Kidney (tissue), 14 donors: ENCODE results near the gene ACVRL1. TPM values are rescaled to one million over a fixed set of nuclear protein-coding genes. Genes with fewer than 3 reads are reported as not detected.
A peak's percentile ranks its signal among the peaks of the same experiment; 100 is the strongest.

Experiments
- DNase-seq, 5 donors: peaks; one replicate each; pipeline ENCODE4 v3.0.0-alpha.2; 2013 to 2020
- FAIRE-seq: peaks from 2 replicates; lab custom pipeline; 2012; peaks lifted over from hg19 to GRCh38; lab: Jason Lieb, UNC
- H3K27ac ChIP-seq, 2 donors: one replicate each; pipeline ENCODE4 v1.7.0; 2013; ENCODE audit warnings: low read depth in 2 of 2, low read length in 2 of 2, inconsistent platforms in 1 of 2
- H3K27me3 ChIP-seq: one replicate; pipeline ENCODE4 v1.7.1; 2013; ENCODE audit warnings: low read length, inconsistent platforms; ENCODE audit not compliant: control insufficient read depth, insufficient read depth
- H3K36me3 ChIP-seq, 3 donors: one replicate each; pipeline versions ENCODE4 v1.7.0 to v1.7.1; 2013; ENCODE audit warnings: low read length in 3 of 3, control low read depth in 1 of 3, inconsistent platforms in 1 of 3; ENCODE audit not compliant: insufficient read depth in 3 of 3, control insufficient read depth in 2 of 3
- H3K4me1 ChIP-seq, 3 donors: one replicate each; pipeline versions ENCODE4 v1.7.0 to v1.7.1; 2013; ENCODE audit warnings: low read length in 3 of 3, inconsistent platforms in 1 of 3, low read depth in 1 of 3; ENCODE audit not compliant: control insufficient read depth in 2 of 3, insufficient read depth in 2 of 3
- H3K4me3 ChIP-seq, 3 donors: one replicate each; pipeline versions ENCODE4 v1.7.0 to v1.8.1; 2013; ENCODE audit warnings: low read length in 3 of 3, control low read depth in 1 of 3, inconsistent platforms in 1 of 3
- H3K9ac ChIP-seq, 3 donors: one replicate each; pipeline versions ENCODE4 v1.7.0 to v1.7.1; 2013; ENCODE audit warnings: low read length in 3 of 3, control low read depth in 1 of 3, inconsistent platforms in 1 of 3
- H3K9me3 ChIP-seq, 3 donors: one replicate each; pipeline versions ENCODE4 v1.7.0 to v1.7.1; 2013; ENCODE audit warnings: low read length in 3 of 3, control low read depth in 1 of 3, inconsistent platforms in 1 of 3; ENCODE audit not compliant: control insufficient read depth in 2 of 3, insufficient read depth in 1 of 3
- intact Hi-C: fragments of 100-400 bp; cut with DNase I; formaldehyde crosslinking; loops from one replicate; pipeline ENCODE4 v1.11.1; 2022
- polyA plus RNA-seq: library from polyadenylated mRNA; stranded (reverse); fragments of 350-450 nt; fragmentation: Illumina TruSeq; extraction: RNeasy Lipid Tissue Mini Kit (QIAGEN cat#74804); gene quantifications from one replicate; pipeline ENCODE4 v1.2.3, GENCODE V29; 2014; ENCODE audit warnings: low read depth, low replicate concordance; ENCODE audit not compliant: insufficient read depth
- total RNA-seq: library from RNA; stranded (reverse); fragmentation: NEBNext Ultra II Directional; extraction: Animal tissue kit (Norgen Biotek cat#: 25700); gene quantifications from one replicate; pipeline ENCODE4 v1.2.1, GENCODE V29; 2021
- TF ChIP-seq, protein P1 (sequence below): IDR thresholded peaks from 3 replicates; pipeline ENCODE4 v1.5.1; 2012; ENCODE audit warnings: mild to moderate bottlenecking, moderate library complexity, borderline replicate concordance; ENCODE audit not compliant: insufficient read depth; ENCODE audit errors: extremely low read depth
- donor health status: control.
- donor health status: control.
- donor health status: control.
- donor health status: control.
- donor health status: control.
- donor health status: DM: yes; HTN: yes; CAD: no.
- donor health status: Normal renal cell carcinoma (clear cell type).

ACVRL1 gene
- total and polyA plus RNA-seq, 2 donors from 2014 or later, result 29.1 to 88.4 TPM

GRCh38 chr12:51900323-51900889 is 6.9 kb upstream of the ACVRL1 start:
- Histone ChIP-seq H3K27me3 (no peaks in the 10 kb centered on the region), H3K4me1 (peaks cover 0 to 4% (median 3%) of the 10 kb centered on the region in 3 donors), H3K36me3 (no peaks in the 10 kb centered on the region), H3K9ac (no peak overlapping the region), H3K9me3 (no peaks in the 10 kb centered on the region), H3K27ac (no peak overlapping the region), H3K4me3 (no peak overlapping the region)
- FAIRE-seq (no peak), DNase-seq (peak in 2 of 5 donors; percentile 42 to 67)
- intact Hi-C loops, result no loop called here
- TF ChIP-seq, protein P1, sequence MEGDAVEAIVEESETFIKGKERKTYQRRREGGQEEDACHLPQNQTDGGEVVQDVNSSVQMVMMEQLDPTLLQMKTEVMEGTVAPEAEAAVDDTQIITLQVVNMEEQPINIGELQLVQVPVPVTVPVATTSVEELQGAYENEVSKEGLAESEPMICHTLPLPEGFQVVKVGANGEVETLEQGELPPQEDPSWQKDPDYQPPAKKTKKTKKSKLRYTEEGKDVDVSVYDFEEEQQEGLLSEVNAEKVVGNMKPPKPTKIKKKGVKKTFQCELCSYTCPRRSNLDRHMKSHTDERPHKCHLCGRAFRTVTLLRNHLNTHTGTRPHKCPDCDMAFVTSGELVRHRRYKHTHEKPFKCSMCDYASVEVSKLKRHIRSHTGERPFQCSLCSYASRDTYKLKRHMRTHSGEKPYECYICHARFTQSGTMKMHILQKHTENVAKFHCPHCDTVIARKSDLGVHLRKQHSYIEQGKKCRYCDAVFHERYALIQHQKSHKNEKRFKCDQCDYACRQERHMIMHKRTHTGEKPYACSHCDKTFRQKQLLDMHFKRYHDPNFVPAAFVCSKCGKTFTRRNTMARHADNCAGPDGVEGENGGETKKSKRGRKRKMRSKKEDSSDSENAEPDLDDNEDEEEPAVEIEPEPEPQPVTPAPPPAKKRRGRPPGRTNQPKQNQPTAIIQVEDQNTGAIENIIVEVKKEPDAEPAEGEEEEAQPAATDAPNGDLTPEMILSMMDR, result no peak

GRCh38 chr12:51901121-51901817 is 6.0 kb upstream of the ACVRL1 start:
- intact Hi-C loops, result no loop called here
- no peaks in the 10 kb centered on the region for H3K36me3 ChIP-seq
- no peak overlapping the region for H3K9ac ChIP-seq
- TF ChIP-seq, protein P1, result no peak
- H3K9me3 ChIP-seq, result no peaks in the 10 kb centered on the region
- DNase-seq, result peak in 4 of 5 donors; percentile 77 to 90 (median 84)
- H3K4me3 ChIP-seq, result no peak overlapping the region
- peaks cover 1 to 6% (median 3%) of the 10 kb centered on the region in 3 donors for H3K4me1 ChIP-seq
- H3K27me3 ChIP-seq, result no peaks in the 10 kb centered on the region
- no peak overlapping the region for H3K27ac ChIP-seq
- FAIRE-seq, result no peak

DNA sequence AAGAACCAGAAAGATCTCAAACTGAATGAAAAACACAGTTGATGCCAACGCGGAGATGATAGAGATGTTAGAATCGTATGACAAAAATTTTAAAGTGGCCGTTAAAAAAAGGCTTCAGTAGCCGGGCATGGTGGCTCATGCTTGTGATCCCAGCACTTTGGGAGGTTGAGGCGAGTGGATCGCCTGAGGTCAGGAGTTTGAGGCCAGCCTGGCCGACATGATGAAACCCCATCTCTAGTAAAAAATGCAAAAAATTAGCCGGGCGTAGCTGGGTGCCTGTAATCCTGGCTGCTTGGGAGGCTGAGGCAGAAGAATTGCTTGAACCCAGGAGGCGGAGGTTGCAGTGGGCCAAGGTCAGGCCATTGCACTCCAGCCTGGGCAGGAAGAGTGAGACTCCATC is 5.4 kb upstream of the ACVRL1 start:
- no peak for FAIRE-seq
- no peaks in the 10 kb centered on the region for H3K36me3 ChIP-seq
- H3K27ac ChIP-seq, result no peak overlapping the region
- peak in 2 of 5 donors; percentile 38 to 47 for DNase-seq
- intact Hi-C loops, result no loop called here
- peaks cover 3 to 4% (median 3%) of the 10 kb centered on the region in 3 donors for H3K4me1 ChIP-seq
- H3K9ac ChIP-seq, result no peak overlapping the region
- TF ChIP-seq, protein P1, result no peak
- no peaks in the 10 kb centered on the region for H3K27me3 ChIP-seq
- no peak overlapping the region for H3K4me3 ChIP-seq
- no peaks in the 10 kb centered on the region for H3K9me3 ChIP-seq
